Measurements from ENCODE around the gene TSPAN14. TPM values are rescaled to one million over a fixed set of nuclear protein-coding genes. Genes with fewer than 3 reads are reported as not detected.

TSPAN14 gene
- polyA plus RNA-seq, 3 donors, result 123 to 160 (median 146) TPM

DNA sequence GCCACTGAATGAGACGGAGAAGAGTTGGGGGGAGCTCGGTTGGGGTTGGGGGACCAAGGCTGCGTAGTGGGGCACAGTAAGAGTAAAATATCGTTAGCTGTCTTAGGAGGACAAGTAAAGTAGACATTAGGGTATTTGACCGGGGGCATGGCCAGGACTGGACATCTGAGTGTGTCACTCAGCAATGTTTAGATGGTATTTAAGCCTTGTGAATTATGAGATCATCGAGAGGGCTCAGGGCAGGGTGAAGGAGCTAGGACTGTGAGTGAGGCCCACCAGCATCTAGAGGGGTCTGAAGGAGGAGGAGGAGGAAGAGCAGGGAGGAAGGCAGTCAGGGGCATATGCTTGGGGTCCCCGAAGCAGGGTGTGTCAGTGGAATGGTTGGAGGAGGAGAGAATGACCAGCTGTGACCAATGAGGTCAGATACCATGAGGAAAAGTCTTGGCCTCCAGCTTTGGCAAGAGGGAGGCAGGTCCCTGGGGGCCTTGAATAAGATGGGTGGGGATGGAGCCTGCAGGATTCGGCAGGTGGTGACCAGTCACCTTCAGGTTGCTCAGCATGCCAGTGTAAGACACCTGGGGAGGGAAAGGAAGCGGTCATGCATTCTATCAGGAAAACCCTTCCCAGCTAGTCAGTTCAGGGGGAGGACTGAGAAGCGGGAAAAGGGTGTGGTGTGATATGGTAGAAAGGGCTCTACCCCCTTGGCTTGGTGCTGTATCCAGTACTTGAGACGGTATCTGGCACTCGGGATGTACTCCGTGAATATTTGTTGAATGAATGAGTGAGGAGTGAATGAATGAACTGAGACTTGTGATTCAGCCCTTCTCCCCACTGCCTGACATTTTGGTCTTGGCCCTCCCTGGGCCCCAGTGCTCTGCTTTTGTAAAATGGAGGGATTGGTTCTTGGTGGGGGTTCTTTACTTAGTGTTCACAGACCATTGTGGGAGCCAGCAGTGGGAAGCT is 48.8 kb downstream of the TSPAN14 start:
- Mint-ChIP-seq H3K4me3 (peak overlapping the region in 1 of 2 donors; percentile 83), H3K27me3 (ENCODE audit: low read depth in 3 of 3) (no peaks in the 10 kb centered on the region), H3K4me1 (peaks cover 80% of the 10 kb centered on the region), H3K27ac (peak overlapping the region; percentile 88 to 99 (median 97)), H3K36me3 (peaks cover 41 to 61% of the 10 kb centered on the region in 2 donors), H3K9me3 (no peaks in the 10 kb centered on the region)
- intact Hi-C loops (cut with micrococcal nuclease), result loop anchor here in 1 of 2 donors (5.0 kb wide), 1 partner anchor 46 kb away; no protein-coding TSS in a partner anchor
- Histone ChIP-seq H3K9ac (ENCODE audit: insufficient read depth, low read length, poor library complexity, severe bottlenecking) (no peak overlapping the region), H3K4me3 (replicated peaks in 1 of 3; ENCODE audit: low read depth in 2 of 3, low read length in 3 of 3) (peak overlapping the region in 1 of 3 experiments; percentile 60), H3K79me2 (ENCODE audit: insufficient read depth, low read length) (peaks cover 88% of the 10 kb centered on the region), H4K20me1 (ENCODE audit: insufficient read depth, low read length) (peaks cover 85% of the 10 kb centered on the region), H3K27ac (ENCODE audit: low read depth in 1 of 2, low read length in 2 of 2) (peak overlapping the region; percentile 92 to 95), H3K9me3 (replicated peaks in 1 of 2; ENCODE audit: control insufficient read depth in 1 of 2, insufficient read depth in 1 of 2, low read length in 2 of 2) (no peaks in the 10 kb centered on the region), H3K27me3 (ENCODE audit: control insufficient read depth in 2 of 2, insufficient read depth in 2 of 2, low read length in 2 of 2) (no peaks in the 10 kb centered on the region), H2AFZ (ENCODE audit: insufficient read depth, low read depth, low read length, poor library complexity, severe bottlenecking) (no peak overlapping the region), H3K4me2 (replicated peaks; ENCODE audit: extremely low read depth, low read length, poor library complexity, severe bottlenecking) (peak overlapping the region; percentile 50), H3K36me3 (replicated peaks in 1 of 2; ENCODE audit: control insufficient read depth in 1 of 2, insufficient read depth in 2 of 2, low read length in 2 of 2) (peaks cover 15 to 31% of the 10 kb centered on the region in 2 donors), H3K4me1 (ENCODE audit: control insufficient read depth in 1 of 2, insufficient read depth in 2 of 2, low read length in 2 of 2) (peaks cover 80 to 81% of the 10 kb centered on the region in 2 donors)
- TF ChIP-seq, protein P1, sequence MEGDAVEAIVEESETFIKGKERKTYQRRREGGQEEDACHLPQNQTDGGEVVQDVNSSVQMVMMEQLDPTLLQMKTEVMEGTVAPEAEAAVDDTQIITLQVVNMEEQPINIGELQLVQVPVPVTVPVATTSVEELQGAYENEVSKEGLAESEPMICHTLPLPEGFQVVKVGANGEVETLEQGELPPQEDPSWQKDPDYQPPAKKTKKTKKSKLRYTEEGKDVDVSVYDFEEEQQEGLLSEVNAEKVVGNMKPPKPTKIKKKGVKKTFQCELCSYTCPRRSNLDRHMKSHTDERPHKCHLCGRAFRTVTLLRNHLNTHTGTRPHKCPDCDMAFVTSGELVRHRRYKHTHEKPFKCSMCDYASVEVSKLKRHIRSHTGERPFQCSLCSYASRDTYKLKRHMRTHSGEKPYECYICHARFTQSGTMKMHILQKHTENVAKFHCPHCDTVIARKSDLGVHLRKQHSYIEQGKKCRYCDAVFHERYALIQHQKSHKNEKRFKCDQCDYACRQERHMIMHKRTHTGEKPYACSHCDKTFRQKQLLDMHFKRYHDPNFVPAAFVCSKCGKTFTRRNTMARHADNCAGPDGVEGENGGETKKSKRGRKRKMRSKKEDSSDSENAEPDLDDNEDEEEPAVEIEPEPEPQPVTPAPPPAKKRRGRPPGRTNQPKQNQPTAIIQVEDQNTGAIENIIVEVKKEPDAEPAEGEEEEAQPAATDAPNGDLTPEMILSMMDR (IDR thresholded peaks at IDR 0.05), result no peak
- 95% methylated on average over 8 of the region's 13 CpGs for WGBS (ENCODE audit: insufficient coverage)
- DNase-seq, result no peak

DNA sequence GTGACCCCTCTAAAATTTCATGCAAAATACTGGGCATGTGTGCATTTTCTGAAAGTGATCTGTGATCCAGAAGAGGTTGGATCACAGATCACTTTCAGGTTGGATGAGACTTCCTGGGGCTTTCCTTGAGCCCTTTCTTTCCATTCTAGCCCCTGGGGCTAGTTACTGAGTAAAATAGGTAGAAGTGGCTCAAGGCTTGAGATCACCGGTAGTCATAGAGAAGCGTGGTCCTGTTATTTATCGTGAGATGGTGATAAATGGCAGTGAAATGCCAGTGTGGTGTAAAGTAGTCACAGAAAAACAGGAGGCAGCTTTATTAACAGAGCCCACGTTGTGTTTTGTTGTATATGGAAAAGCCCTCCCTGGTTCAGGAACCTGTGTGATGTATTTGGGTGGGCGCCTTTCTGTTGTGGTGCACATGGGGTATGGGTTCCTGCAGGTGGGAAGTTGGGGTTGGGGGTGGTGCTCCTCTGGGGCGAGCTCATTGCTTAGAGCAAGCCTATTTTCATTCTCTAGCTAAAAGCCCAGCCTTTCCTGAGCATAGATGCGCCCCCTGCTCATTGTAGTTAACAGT is 49.6 kb downstream of the TSPAN14 start:
- no peak for DNase-seq
- peak overlapping the region; percentile 50 for H3K4me2 ChIP-seq (replicated peaks; ENCODE audit: extremely low read depth, low read length, poor library complexity, severe bottlenecking)
- Mint-ChIP-seq H3K4me3 (peak overlapping the region in 1 of 2 donors; percentile 83), H3K36me3 (peaks cover 47 to 68% of the 10 kb centered on the region in 2 donors), H3K4me1 (peaks cover 76% of the 10 kb centered on the region), H3K27ac (peak overlapping the region; percentile 90 to 99 (median 94)), H3K27me3 (ENCODE audit: low read depth in 3 of 3) (no peaks in the 10 kb centered on the region), H3K9me3 (no peaks in the 10 kb centered on the region)
- H2AFZ ChIP-seq (ENCODE audit: insufficient read depth, low read depth, low read length, poor library complexity, severe bottlenecking), result no peak overlapping the region
- peaks cover 72 to 74% of the 10 kb centered on the region in 2 donors for H3K4me1 ChIP-seq (ENCODE audit: control insufficient read depth in 1 of 2, insufficient read depth in 2 of 2, low read length in 2 of 2)
- peak overlapping the region in 1 of 3 experiments; percentile 60 for H3K4me3 ChIP-seq (replicated peaks in 1 of 3; ENCODE audit: low read depth in 2 of 3, low read length in 3 of 3)
- H3K9ac ChIP-seq (ENCODE audit: insufficient read depth, low read length, poor library complexity, severe bottlenecking), result peak overlapping the region; percentile 16
- H3K9me3 ChIP-seq (replicated peaks in 1 of 2; ENCODE audit: control insufficient read depth in 1 of 2, insufficient read depth in 1 of 2, low read length in 2 of 2), result no peaks in the 10 kb centered on the region
- 79% methylated on average over 6 of the region's 7 CpGs for WGBS (ENCODE audit: insufficient coverage)
- peaks cover 92% of the 10 kb centered on the region for H4K20me1 ChIP-seq (ENCODE audit: insufficient read depth, low read length)
- intact Hi-C loops (cut with micrococcal nuclease), result loop anchor here (2.0 to 5.0 kb wide), 5 partner anchors 17 to 121 kb away; partner anchors contain the start of gene TSPAN14 (in 1 of the 2)
- no peaks in the 10 kb centered on the region for H3K27me3 ChIP-seq (ENCODE audit: control insufficient read depth in 2 of 2, insufficient read depth in 2 of 2, low read length in 2 of 2)
- TF ChIP-seq, protein P1 (IDR thresholded peaks at IDR 0.05), result no peak
- peaks cover 19 to 39% of the 10 kb centered on the region in 2 donors for H3K36me3 ChIP-seq (replicated peaks in 1 of 2; ENCODE audit: control insufficient read depth in 1 of 2, insufficient read depth in 2 of 2, low read length in 2 of 2)
- peaks cover 89% of the 10 kb centered on the region for H3K79me2 ChIP-seq (ENCODE audit: insufficient read depth, low read length)
- peak overlapping the region; percentile 92 to 95 for H3K27ac ChIP-seq (ENCODE audit: low read depth in 1 of 2, low read length in 2 of 2)

Data from CD14-positive monocyte (primary cell).